BLaER1 (cell line): Measurements from ENCODE around the gene TXNDC8.
"Not testable (repeated sequence)": the region's sequence is repeated elsewhere in the genome, so short reads cannot be mapped to it uniquely, and the experiment has no call there.

Experiments
- H3K27ac ChIP-seq: shearing (Covaris generic); formaldehyde crosslinking; 2 replicates; pipeline ENCODE4 v1.8.1; 2022
- H3K27me3 ChIP-seq: shearing (Covaris generic); formaldehyde crosslinking; 2 replicates; pipeline ENCODE4 v1.8.1; 2022
- H3K36me3 ChIP-seq: shearing (Covaris generic); formaldehyde crosslinking; 2 replicates; pipeline ENCODE4 v1.8.1; 2022
- H3K4me1 ChIP-seq: shearing (Covaris generic); formaldehyde crosslinking; 2 replicates; pipeline ENCODE4 v1.8.1; 2022
- H3K4me2 ChIP-seq: shearing (Covaris generic); formaldehyde crosslinking; 2 replicates; pipeline ENCODE4 v1.8.1; 2022
- H3K4me3 ChIP-seq: shearing (Covaris generic); formaldehyde crosslinking; 2 replicates; pipeline ENCODE4 v1.8.1; 2022
- H3K9ac ChIP-seq: shearing (Covaris generic); formaldehyde crosslinking; 2 replicates; pipeline ENCODE4 v1.8.1; 2022
- H3K9me3 ChIP-seq: shearing (Covaris generic); formaldehyde crosslinking; 2 replicates; pipeline ENCODE4 v1.8.1; 2022
- H4K20me1 ChIP-seq: shearing (Covaris generic); formaldehyde crosslinking; 2 replicates; pipeline ENCODE4 v1.8.1; 2022
- Cebpa-rat ChIP-seq: shearing (Covaris generic); IDR thresholded peaks from 2 replicates; pipeline ENCODE4 v1.8.1; 2022

The TXNDC8 gene

GRCh38 chr9:110337727-110338126 is at the start of gene TXNDC8:
TXNDC8 (minus strand) TSS chr9:110337863.
- Histone ChIP-seq H3K9me3 (no peaks in the 10 kb centered on the region), H3K4me2 (no peak within 1 kb of the TSS), H3K9ac (no peak within 1 kb of the TSS), H3K27ac (no peak within 1 kb of the TSS), H3K36me3 (no peaks in the 10 kb centered on the region), H3K27me3 (no peaks in the 10 kb centered on the region), H3K4me3 (no peak within 1 kb of the TSS), H3K4me1 (no peaks in the 10 kb centered on the region), H4K20me1 (no peaks in the 10 kb centered on the region)
- no peak for TF ChIP-seq Cebpa-rat

- no peaks in the 10 kb centered on the region for H3K27me3 ChIP-seq
- TF ChIP-seq Cebpa-rat = no peak
- no peak overlapping the region for H3K9ac ChIP-seq
- H3K27ac ChIP-seq = no peak overlapping the region
- H3K4me1 ChIP-seq = no peaks in the 10 kb centered on the region
- no peaks in the 10 kb centered on the region for H3K9me3 ChIP-seq
- no peaks in the 10 kb centered on the region for H3K36me3 ChIP-seq
- H3K4me3 ChIP-seq = no peak overlapping the region
- H3K4me2 ChIP-seq = no peak overlapping the region
- H4K20me1 ChIP-seq = no peaks in the 10 kb centered on the region
Measured at GRCh38 chr9:110383491-110383890, 45.8 kb upstream of the TXNDC8 start.

GRCh38 chr9:110382731-110383130 is 45.1 kb upstream of the TXNDC8 start:
- H3K27ac ChIP-seq = no peak overlapping the region
- no peak overlapping the region for H3K4me3 ChIP-seq
- no peaks in the 10 kb centered on the region for H3K9me3 ChIP-seq
- H3K4me2 ChIP-seq = no peak overlapping the region
- H4K20me1 ChIP-seq = no peaks in the 10 kb centered on the region
- no peak for TF ChIP-seq Cebpa-rat
- H3K36me3 ChIP-seq = no peaks in the 10 kb centered on the region
- no peaks in the 10 kb centered on the region for H3K27me3 ChIP-seq
- no peaks in the 10 kb centered on the region for H3K4me1 ChIP-seq
- H3K9ac ChIP-seq = no peak overlapping the region

GRCh38 chr9:110371411-110372007 is 33.8 kb upstream of the TXNDC8 start:
- Histone ChIP-seq H3K4me3 (no peak overlapping the region), H3K27ac (no peak overlapping the region), H3K4me1 (no peaks in the 10 kb centered on the region), H4K20me1 (no peaks in the 10 kb centered on the region), H3K9me3 (no peaks in the 10 kb centered on the region), H3K9ac (no peak overlapping the region), H3K4me2 (no peak overlapping the region), H3K36me3 (no peaks in the 10 kb centered on the region), H3K27me3 (no peaks in the 10 kb centered on the region)
- TF ChIP-seq Cebpa-rat = no peak

GRCh38 chr9:110370315-110370714 is 32.7 kb upstream of the TXNDC8 start:
- Histone ChIP-seq H3K27ac (no peak overlapping the region), H3K9ac (no peak overlapping the region), H3K9me3 (no peaks in the 10 kb centered on the region), H3K4me2 (no peak overlapping the region), H3K4me3 (no peak overlapping the region), H3K4me1 (no peaks in the 10 kb centered on the region), H3K36me3 (no peaks in the 10 kb centered on the region), H4K20me1 (no peaks in the 10 kb centered on the region), H3K27me3 (no peaks in the 10 kb centered on the region)
- TF ChIP-seq Cebpa-rat = no peak

GRCh38 chr9:110364451-110364850 is 26.8 kb upstream of the TXNDC8 start:
- H3K9me3 ChIP-seq = no peaks in the 10 kb centered on the region
- no peaks in the 10 kb centered on the region for H3K27me3 ChIP-seq
- H3K9ac ChIP-seq = no peak overlapping the region
- no peak overlapping the region for H3K4me3 ChIP-seq
- TF ChIP-seq Cebpa-rat = no peak
- no peaks in the 10 kb centered on the region for H3K4me1 ChIP-seq
- no peaks in the 10 kb centered on the region for H3K36me3 ChIP-seq
- no peaks in the 10 kb centered on the region for H4K20me1 ChIP-seq
- no peak overlapping the region for H3K4me2 ChIP-seq
- no peak overlapping the region for H3K27ac ChIP-seq

GRCh38 chr9:110358992-110359391 is 21.3 kb upstream of the TXNDC8 start:
- H3K4me2 ChIP-seq, H3K36me3 ChIP-seq, H3K9ac ChIP-seq, H3K9me3 ChIP-seq, H3K27ac ChIP-seq, H3K4me1 ChIP-seq, H3K27me3 ChIP-seq, H4K20me1 ChIP-seq, H3K4me3 ChIP-seq: not testable (repeated sequence)

- Histone ChIP-seq H3K4me3 (no peak overlapping the region), H3K4me2 (no peak overlapping the region), H3K9me3 (no peaks in the 10 kb centered on the region), H4K20me1 (no peaks in the 10 kb centered on the region), H3K27ac (no peak overlapping the region), H3K36me3 (no peaks in the 10 kb centered on the region), H3K4me1 (no peaks in the 10 kb centered on the region), H3K27me3 (no peaks in the 10 kb centered on the region), H3K9ac (no peak overlapping the region)
- TF ChIP-seq Cebpa-rat = no peak
Measured at GRCh38 chr9:110357505-110357904, 19.8 kb upstream of the TXNDC8 start.

- Histone ChIP-seq H4K20me1 (no peaks in the 10 kb centered on the region), H3K9ac (no peak overlapping the region), H3K27ac (no peak overlapping the region), H3K36me3 (no peaks in the 10 kb centered on the region), H3K27me3 (no peaks in the 10 kb centered on the region), H3K4me1 (no peaks in the 10 kb centered on the region), H3K4me3 (no peak overlapping the region), H3K9me3 (no peaks in the 10 kb centered on the region), H3K4me2 (no peak overlapping the region)
- TF ChIP-seq Cebpa-rat = no peak
Measured at GRCh38 chr9:110356639-110357395, 19.2 kb upstream of the TXNDC8 start.

- no peaks in the 10 kb centered on the region for H3K4me1 ChIP-seq
- no peak for TF ChIP-seq Cebpa-rat
- H3K4me3 ChIP-seq = no peak overlapping the region
- H3K27ac ChIP-seq = no peak overlapping the region
- no peak overlapping the region for H3K4me2 ChIP-seq
- H3K27me3 ChIP-seq = no peaks in the 10 kb centered on the region
- no peaks in the 10 kb centered on the region for H4K20me1 ChIP-seq
- H3K36me3 ChIP-seq = no peaks in the 10 kb centered on the region
- H3K9me3 ChIP-seq = no peaks in the 10 kb centered on the region
- H3K9ac ChIP-seq = no peak overlapping the region
Measured at GRCh38 chr9:110355911-110356310, 18.2 kb upstream of the TXNDC8 start.
